Activated CD4-positive, CD25-positive, alpha-beta regulatory T cell (primary cell): ENCODE measurements around the gene NR2E1.

Experiments
- DNase-seq, 4 experiments: peaks; one replicate each; lab custom pipeline; 2025; lab: John Stamatoyannopoulos, UW

Gene NR2E1

GRCh38 chr6:108156180-108156937 is 9.5 kb upstream of the NR2E1 start:
- no peak for DNase-seq

GRCh38 chr6:108156938-108157233 is 8.9 kb upstream of the NR2E1 start:
- no peak for DNase-seq

GRCh38 chr6:108157234-108157980 is 8.4 kb upstream of the NR2E1 start:
- DNase-seq: no peak

GRCh38 chr6:108157981-108158525 is 7.8 kb upstream of the NR2E1 start:
- DNase-seq: no peak

GRCh38 chr6:108159981-108160380 is 5.8 kb upstream of the NR2E1 start:
- no peak for DNase-seq

- no peak for DNase-seq
Measured at GRCh38 chr6:108161724-108162282, 4.0 kb upstream of the NR2E1 start.

- no peak for DNase-seq
Measured at GRCh38 chr6:108163267-108163643, 2.6 kb upstream of the NR2E1 start.

- no peak for DNase-seq
Measured at GRCh38 chr6:108163644-108164542, 1.9 kb upstream of the NR2E1 start.

- no peak for DNase-seq
Measured at GRCh38 chr6:108164543-108164814, 1.3 kb upstream of the NR2E1 start.

GRCh38 chr6:108164815-108165706 is 761 bp upstream of the NR2E1 start:
- no peak for DNase-seq

- no peak for DNase-seq
Measured at GRCh38 chr6:108166664-108167448, 1.0 kb downstream of the NR2E1 start.

- DNase-seq: no peak
Measured at GRCh38 chr6:108167449-108168089, 1.7 kb downstream of the NR2E1 start.

GRCh38 chr6:108168090-108168463 is 2.3 kb downstream of the NR2E1 start:
- no peak for DNase-seq

GRCh38 chr6:108168501-108169463 is 3.0 kb downstream of the NR2E1 start:
- DNase-seq: no peak

- no peak for DNase-seq
Measured at GRCh38 chr6:108169464-108170331, 3.9 kb downstream of the NR2E1 start.

- no peak for DNase-seq
Measured at GRCh38 chr6:108170332-108171290, 4.8 kb downstream of the NR2E1 start.
